Vagina (tissue), 2 donors: ENCODE results near the gene CTNNA3.

Experiments
- CTCF ChIP-seq, 3 experiments: fragments of 450-650 bp in 2 of 3; fragments of 200-600 bp in 1 of 3; sonication (generic) in 1 of 3; IDR thresholded peaks; one replicate each; pipeline ENCODE4 v1.5.1; 2017 to 2019; ENCODE audit warnings: antibody characterized with exemption in 3 of 3, mild to moderate bottlenecking in 2 of 3, moderate library complexity in 2 of 3
- POLR2A ChIP-seq, 2 donors: fragments of 450-650 bp; IDR thresholded peaks; one replicate each; pipeline ENCODE4 v1.6.1; 2017; ENCODE audit warnings: antibody characterized with exemption in 2 of 2, mild to moderate bottlenecking in 2 of 2, moderate library complexity in 2 of 2

- TF ChIP-seq CTCF (IDR thresholded peaks at IDR 0.05): no peak
- TF ChIP-seq POLR2A (IDR thresholded peaks at IDR 0.05): no peak
Observed at GRCh38 chr10:66292922-66293321, 1403.1 kb downstream of the CTNNA3 start.
